GM21515 (cell line): Measurements from ENCODE around the gene GPC6.

ENCODE experiments used
- ATAC-seq: cut with Tn5 transposase; IDR thresholded peaks from one replicate; pipeline ENCODE4 v1.9.1; 2021; ENCODE audit not compliant: unreplicated experiment

Gene GPC6

DNA sequence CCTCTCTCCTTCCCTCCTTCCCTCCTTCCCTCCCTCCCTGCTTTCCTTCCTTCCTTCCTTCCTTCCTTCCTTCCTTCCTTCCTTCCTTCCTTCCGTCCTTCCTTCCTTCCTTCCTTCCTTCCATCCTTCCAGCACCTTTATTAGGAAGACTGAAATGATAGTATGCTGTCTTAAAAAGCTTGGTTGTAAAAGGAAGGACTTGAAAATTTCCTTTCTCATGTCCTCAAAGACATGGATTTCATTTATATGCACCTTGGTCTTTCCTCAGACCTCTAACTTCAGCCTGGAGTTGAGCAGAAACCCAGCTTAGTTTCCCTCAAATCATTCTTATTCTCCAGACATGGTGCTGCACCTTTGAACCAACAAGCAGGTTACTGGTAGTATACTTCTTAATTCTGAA lies 141.7 kb downstream of the GPC6 start:
- no peak for ATAC-seq

DNA sequence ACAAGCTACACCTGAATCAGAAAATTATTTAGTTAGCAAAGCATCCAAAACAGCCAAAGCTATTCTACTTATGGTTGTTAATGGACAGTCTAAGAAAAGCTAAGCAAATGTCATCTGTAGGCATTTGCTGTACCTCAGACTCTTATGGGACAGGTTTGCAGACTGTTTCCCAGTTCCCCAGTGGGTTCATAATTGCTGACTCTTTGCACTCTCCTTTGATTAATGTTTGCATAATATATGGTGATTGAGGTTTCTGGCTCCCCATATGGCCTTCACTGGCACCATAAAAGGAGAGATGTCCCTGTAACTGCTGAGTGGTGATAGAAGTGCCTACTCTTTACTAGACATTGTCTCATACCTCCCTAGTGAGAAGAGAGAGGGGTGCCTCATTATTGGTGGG lies 142.1 kb downstream of the GPC6 start:
- no peak for ATAC-seq

DNA sequence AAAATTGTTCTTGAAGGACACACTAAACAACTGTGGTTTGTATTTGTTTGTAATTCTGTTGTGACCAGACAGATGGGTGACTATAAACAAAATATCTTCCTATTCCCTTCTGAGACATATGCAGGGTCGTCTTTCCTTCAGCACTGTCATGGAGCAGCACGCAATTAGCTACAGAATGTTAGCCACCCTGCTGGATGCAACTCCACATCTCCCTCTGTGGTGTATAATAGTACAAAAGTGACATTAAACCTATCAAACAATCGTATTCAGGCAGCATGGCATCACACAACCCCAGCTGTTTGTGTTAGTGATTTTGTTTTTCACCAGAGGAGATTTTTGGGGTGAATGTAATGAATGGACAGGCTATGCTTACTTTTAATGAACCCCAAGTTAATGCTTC lies 146.2 kb downstream of the GPC6 start:
- ATAC-seq, result no peak

DNA sequence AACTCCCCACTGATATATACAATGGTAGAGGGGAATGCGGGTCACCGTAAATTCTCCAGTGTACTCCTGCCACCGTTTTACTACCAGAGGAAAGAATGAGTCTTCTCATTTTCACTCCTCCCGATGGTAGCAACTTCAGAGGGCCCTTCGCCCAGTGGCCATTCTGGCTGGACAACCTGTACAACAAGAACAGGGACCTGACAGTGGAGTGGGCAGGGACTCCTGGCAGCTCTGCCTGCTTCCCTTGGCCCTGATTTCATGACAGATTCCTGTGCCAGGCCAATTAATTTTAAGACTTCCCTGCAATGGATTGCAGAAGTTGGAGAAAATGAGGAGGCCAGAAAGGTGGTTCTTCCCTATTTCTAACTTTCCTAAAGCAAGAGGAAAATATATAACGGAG lies 148.9 kb downstream of the GPC6 start:
- no peak for ATAC-seq

DNA sequence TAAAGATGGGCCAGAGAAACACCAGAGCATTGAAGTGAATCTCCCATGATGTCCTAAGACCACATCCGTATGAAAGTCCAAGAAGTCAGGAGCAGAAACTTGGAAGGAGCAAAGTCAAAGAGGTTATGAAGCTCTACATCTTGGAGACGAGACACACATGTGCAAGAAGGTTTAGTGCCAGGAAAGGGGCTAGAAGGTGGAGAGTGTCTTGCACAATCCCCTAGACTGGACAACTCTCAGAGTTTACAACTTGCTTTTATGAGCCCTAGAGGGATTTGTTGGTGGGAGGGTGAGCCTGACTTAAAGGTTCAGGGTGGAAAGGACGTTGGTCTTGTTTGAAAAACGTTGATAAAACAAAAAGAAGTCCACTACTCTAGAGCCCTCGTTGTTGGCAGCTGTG lies 150.6 kb downstream of the GPC6 start:
- ATAC-seq, result no peak

DNA sequence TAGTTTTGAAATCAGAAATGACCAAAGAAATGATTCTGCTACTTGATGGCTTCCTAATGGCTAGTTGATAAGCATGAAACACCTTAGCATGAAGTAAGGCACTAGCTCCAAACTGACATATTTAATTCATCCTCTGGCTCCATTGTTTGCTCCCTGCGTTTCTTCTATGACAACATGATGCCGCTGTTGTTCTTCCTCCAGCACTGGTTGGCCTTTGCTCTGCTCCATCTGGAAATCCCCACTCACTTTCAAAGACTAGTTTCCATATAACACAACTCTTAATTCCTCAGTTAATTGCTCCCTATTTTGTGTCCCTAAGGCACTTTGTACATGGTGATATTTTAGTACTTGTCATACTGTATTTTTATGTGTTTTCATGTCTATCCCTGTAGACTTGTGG lies 151.6 kb downstream of the GPC6 start:
- ATAC-seq, result no peak

DNA sequence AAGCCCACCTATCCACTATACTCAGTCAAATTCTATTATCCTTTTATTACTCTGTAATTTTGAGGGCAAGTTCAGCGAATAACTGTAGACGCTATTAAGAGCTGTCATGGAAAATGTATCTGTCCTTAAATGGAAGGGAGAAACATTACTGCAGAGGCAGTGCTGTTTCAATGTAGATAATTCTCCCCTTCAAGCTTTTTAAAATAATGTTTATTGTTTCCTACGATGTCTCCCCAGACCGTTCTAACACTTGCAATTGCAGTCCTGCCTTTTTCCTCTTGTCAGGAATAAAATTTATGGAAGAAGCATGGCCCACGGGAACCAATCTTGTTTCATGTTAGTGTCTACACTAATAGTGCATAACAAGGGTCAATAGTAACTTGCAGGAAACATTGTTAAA lies 159.5 kb downstream of the GPC6 start:
- ATAC-seq, result no peak

DNA sequence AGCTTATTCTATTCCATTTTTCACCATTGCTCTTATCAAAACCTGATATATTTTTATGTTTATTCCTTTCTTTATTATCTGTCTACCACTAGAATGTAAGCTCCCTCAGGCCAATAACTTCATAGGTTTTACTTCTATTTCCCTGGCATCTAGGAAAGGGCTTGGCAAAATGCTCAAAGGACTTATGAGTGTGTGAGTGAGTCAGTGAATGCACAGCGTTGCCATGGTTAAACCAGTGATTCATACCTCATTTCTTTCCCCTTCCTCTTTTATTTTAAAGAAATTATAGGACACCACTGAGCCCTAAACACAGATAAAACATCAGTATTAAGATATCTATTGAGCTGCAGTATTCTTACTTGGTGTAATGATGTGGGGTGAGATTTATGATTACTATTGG lies 162.1 kb downstream of the GPC6 start:
- ATAC-seq, result no peak

DNA sequence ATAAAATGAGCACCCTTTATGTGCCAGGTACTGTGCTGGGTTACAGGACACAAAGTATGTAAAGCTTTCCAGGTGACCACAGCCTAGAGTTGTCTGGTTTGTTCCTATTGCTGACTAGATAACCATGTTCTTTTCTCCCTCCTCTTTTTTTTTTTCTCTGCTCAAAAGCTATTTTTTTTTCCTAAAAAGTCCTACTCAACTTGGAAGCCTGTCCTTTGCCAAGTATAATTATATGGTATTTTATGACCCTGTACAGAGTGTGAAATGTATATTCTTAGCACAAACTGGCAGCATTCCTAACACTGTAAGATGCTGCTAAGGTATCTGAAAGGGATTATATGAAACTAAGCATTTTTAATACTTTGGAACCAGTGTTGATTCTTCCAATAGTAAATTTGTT lies 171.0 kb downstream of the GPC6 start:
- no peak for ATAC-seq

DNA sequence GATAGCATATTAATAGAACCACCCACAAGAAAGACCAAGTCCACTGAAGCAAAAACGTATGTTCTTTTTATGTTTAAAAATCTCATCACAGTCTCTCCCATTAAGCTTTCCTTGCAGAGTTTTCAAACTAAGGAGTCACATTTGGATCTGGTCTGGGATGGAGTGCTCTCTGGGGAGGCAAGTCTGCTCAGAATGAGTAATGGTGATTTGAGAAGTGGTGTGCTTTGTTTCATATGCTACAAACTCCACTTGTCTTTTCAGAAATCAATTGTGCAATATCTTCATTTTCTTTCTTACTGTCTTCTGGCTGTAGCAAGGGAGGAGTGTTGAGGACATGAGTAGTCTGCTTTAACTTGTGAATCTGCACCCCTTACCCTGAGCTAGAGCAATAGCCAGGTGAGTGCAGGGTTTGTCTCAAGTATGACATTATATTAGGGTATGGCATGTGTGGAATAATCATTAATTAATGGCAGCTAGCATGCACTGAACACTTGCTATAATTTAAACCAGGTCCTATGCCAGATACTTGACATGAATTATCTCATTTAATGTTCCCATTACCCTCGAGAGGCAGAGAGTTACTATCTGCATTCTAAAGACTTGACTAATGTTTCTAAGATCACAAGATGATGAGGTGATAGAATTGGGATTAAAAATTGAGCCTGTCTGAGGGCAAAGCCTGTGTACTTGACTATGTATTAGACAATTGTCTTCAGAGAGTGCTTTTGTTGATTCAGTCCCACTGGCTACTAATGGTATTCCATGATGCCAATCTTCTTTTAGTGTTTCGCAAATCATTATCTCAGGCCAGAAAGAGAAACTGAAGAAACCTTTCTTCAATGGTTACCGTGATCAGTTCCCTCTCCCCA lies 171.8 kb downstream of the GPC6 start:
- no peak for ATAC-seq

DNA sequence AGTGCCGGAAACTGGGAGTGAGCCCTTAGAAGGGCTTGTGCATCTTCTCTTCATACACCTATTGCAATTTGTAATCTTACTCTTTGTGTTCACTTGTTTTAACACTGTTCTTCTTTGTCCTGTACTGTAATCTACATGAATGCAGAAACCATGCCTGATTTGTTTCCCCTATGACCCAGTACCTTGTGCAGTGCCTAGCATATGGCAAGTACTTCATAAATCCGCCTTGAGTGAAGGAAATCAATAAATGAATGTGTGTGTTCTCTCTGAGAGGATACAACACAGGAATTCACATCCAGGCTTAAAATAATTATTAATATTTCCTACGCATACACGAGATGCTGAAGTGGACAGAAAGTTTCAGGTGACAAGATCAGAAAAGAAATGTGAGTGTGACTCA lies 172.6 kb downstream of the GPC6 start:
- ATAC-seq, result no peak

DNA sequence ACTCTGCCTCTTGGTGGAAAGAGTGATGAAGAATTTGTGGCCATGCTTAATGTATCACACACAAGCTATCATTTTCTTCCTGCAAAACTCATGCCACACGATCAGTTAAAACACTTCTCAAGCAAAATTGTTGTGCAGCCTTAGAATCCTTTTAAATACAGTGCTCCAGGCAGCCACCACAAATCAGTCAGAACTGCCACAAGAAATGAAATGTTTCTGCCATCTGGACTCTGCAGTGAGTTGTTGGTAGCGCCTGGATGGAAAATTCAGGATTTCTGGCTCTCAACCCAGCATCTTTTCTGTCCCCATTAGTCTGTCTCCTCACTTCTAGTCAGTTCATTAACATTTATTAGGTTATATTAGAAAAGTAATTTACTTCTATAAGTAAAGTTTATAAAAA lies 179.5 kb downstream of the GPC6 start:
- no peak for ATAC-seq

DNA sequence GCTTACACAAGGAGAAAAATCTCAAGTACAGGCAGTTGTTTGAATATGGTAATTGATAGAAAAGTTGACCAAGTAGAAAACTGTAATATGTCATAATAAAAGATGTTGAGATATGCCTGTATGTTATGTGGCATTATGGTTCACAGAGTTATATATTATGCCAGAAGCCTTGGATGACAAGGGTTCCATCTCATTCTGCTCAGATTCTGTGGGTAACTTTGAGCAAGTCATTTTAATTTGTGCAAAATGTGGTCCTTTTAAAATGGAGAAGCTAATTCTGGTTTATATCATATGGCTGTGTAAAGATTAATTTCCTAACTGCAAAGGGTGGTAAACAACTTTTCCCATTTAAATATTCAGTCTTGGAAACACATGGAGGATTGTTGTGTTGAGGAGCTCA lies 180.9 kb downstream of the GPC6 start:
- no peak for ATAC-seq

DNA sequence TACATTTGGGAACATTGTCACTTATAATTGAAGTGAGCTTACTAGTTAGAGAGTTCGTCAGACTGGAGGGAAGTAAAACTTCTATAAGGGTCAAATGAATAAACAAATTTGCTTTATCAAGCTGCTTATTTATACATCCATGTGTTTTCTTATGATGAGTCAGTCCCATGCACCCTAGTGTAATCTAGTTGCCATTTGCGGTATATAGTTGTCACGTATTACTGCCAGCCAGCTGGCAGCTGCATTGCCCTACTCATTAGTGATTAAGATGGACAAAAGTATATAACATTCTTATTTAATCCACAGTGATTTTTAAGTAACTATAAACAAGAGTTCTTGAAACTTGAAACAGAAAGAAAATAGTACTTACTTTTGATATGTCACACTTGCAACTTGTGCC lies 182.4 kb downstream of the GPC6 start:
- no peak for ATAC-seq

DNA sequence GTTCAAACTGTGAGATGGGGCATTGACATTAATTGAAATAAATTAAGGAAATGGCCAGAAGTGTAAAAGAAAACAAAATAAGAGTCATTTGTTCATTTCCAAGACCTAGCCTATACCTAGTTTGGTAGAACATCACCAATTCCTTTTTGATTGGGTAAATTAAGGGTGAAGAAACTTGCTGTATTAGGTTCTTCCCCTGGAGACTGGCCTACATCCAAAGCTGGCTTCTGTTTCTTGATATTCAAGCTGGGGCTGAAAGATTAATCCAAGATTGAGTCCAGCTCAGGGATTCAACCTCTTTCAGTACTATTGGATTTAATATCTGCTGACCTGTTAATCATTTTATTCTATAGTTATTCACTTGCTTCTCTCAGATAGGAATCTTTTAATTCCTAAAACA lies 183.2 kb downstream of the GPC6 start:
- ATAC-seq, result no peak

DNA sequence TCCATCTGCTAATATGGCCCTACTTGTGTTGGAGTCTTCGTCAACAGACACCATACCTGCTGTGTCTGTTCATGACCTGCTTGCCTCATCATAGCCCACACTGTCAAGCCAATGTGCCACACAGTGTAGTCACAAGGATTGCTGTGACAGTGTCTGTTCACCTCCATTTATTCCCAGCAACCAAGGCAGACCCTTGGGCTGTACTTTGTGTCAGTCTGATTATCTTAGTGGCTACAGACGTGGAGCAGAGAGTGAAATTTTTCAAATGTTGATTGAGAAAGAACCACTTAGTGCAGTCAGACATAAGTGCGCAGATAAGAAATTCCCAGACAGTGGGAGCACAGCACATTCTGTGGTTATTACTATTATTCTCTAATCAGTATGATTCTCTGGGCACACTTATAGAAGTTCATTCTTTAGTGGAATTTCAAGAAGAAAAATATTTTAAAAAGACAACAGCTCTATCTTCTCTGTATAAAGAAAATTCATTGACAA lies 184.6 kb downstream of the GPC6 start:
- ATAC-seq, result no peak

DNA sequence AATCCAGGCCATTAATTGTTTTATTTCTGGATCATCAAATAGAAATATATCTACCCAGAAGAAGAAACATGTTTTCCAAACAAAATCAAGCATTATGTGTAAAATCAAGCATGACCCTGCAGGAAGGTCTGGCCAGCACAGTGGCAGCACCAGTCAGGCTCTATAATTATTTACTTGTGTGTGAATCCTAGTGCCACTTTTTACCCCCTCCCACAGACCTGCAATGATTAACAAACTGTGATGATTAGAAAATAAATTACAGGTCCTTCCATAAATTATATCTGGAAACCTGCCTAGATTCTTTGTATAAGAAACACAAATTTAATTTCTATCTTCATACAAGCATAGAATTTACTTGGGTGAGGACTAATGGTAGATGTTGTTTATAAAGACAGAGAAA lies 186.1 kb downstream of the GPC6 start:
- no peak for ATAC-seq

DNA sequence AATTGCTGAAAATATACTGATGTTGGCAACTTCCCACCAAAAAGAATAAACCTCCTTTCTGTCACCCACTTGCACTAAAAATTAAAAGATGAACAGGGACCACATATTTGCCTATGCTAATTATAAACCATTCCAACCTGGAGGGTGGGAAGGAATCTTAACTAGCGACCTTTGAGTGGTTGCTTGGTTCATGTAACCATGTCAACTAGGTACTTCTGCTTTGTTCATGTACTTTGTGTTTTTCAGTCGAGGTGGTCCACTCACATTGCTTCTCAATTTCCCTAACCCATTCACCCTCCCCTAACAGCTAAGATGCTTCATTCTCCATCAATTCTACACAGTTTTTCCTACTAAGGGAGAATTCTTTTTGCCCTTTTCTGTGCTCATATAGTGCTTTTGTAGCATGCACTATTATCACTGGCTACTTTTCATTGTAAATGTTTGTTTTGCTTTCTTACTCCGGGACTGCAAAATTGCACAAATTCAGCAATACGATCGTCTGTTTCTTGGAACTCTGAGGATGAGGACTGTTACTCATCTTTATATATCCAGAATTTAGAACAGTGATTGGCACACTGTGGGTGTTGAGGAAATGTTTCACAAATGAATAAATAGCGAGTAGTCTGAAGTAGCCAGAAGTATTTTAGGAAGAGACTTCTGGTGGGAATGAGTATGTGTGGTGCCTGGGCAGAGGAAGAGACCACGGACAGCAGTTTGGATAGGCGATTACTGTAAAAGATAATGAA lies 187.5 kb downstream of the GPC6 start:
- no peak for ATAC-seq

DNA sequence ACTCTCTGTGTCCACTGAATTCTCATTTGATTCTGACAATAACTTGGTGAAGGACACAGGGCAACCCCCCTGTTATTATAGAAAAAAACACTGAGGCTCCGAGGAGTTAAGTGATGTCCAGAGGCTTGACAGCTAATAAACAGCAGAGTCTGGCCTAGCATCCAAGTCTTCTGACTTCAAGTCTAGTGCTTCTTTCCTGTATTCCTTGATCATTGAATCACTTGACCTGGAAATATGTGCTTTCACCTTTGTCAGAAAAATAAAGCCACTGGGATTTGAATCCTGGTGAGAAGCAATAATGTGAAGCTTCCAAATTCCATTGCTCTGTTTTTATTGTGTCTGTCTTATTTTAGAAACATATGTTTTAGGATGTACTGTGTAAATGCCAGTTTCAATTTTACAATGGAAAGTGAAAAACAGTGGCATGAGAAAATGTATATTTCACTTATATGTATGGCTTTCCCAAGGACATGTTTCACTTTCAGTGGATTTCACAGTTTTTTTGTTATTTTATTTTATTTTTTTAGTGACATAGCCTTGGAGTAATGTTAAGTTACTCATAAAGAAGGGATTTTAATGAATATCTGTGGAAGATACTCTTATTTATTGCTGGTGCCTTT lies 190.2 kb downstream of the GPC6 start:
- no peak for ATAC-seq

DNA sequence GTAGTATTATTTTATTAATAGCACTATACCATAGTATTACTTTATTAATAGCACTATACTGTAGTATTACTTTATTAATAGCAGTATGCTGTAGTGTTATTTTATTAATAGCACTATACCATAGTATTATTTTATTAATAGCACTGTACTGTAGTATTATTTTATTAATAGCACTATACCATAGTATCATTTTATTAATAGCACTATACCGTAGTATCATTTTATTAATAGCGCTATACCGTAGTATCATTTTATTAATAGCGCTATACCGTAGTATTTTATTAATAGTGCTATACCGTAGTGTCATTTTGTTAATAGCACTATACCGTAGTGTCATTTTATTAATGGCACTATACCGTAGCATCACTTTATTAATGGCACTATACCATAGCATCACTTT lies 191.8 kb downstream of the GPC6 start:
- no peak for ATAC-seq

DNA sequence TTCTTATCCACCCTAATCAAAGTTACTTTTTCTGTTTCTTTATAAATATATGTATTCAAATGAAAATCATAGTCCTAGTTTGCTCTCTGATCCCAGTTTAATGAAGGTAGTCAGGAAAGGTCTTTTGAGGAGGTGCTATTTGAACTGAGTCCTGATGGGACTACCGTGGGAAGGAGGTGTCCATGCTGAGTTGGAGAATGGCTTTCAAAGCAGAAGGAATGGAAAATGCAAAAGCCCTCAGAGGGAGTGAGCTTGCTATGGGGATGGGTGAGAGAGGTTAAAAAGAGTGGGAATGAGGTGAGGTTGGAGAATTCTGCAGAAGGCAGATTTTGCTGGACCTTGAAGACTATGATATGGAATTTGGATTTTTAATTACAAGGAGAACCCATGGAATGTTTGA lies 193.6 kb downstream of the GPC6 start:
- ATAC-seq, result no peak

DNA sequence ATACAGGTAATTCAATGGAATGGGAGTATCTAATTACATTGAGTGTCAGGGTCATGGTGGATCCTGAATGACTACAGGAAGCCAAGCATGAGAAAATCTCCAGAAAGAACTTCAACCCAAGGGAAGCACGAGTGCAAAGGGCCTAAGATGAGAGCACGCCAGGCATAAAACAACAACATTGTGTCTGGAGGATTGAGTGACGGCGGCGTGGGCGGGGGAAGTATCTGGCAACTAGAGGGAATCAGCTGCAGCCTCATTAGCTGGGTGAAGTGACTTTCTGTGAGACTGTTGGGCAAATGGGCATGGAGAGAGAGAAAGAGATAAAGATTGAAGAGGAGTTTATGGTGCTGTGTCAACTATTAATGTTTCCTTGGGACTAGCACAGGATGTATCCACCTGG lies 194.3 kb downstream of the GPC6 start:
- ATAC-seq, result no peak
